Smooth muscle cell (in vitro differentiated cells): ENCODE measurements around the gene CCR3. TPM values are rescaled to one million over a fixed set of nuclear protein-coding genes. Genes with fewer than 3 reads are reported as not detected.

ENCODE experiments used
- DNase-seq: peaks from one replicate; lab custom pipeline; 2025; ENCODE audit not compliant: unreplicated experiment; lab: John Stamatoyannopoulos, UW
- H2AFZ ChIP-seq: fragments of 200-600 bp; sonication (generic); 2 replicates; pipeline ENCODE4 v1.6.0; 2016; ENCODE audit warnings: antibody characterized with exemption, low read depth, mild to moderate bottlenecking
- H3F3A ChIP-seq: fragments of 200-600 bp; sonication (generic); 2 replicates; pipeline ENCODE4 v1.6.0; 2017; ENCODE audit warnings: antibody characterized with exemption, low read depth
- H3K27ac ChIP-seq: fragments of 200-600 bp; sonication (generic); 2 replicates; pipeline ENCODE4 v1.5.1; 2016; ENCODE audit warnings: low read depth, mild to moderate bottlenecking
- H3K27me3 ChIP-seq: fragments of 200-600 bp; sonication (generic); 2 replicates; pipeline ENCODE4 v1.6.1; 2016; ENCODE audit warnings: low read depth, mild to moderate bottlenecking
- H3K36me3 ChIP-seq: fragments of 200-600 bp; sonication (generic); 2 replicates; pipeline ENCODE4 v1.5.1; 2016; ENCODE audit warnings: low read depth
- H3K4me1 ChIP-seq: fragments of 200-600 bp; sonication (generic); 2 replicates; pipeline ENCODE4 v1.5.1; 2016; ENCODE audit warnings: low read depth
- H3K4me2 ChIP-seq: fragments of 200-600 bp; sonication (generic); 2 replicates; pipeline ENCODE4 v1.6.0; 2016; ENCODE audit warnings: mild to moderate bottlenecking
- H3K4me3 ChIP-seq: fragments of 200-600 bp; sonication (generic); 2 replicates; pipeline ENCODE4 v1.5.1; 2016; ENCODE audit warnings: mild to moderate bottlenecking
- H3K79me2 ChIP-seq: fragments of 200-600 bp; sonication (generic); 2 replicates; pipeline ENCODE4 v1.6.0; 2016; ENCODE audit warnings: low read depth, mild to moderate bottlenecking
- H3K9ac ChIP-seq: fragments of 200-600 bp; sonication (generic); 2 replicates; pipeline ENCODE4 v1.6.0; 2016; ENCODE audit warnings: low read depth
- H3K9me3 ChIP-seq: fragments of 200-600 bp; sonication (generic); replicated peaks from 2 replicates; pipeline ENCODE4 v1.5.1; 2016; ENCODE audit warnings: low read depth
- H4K20me1 ChIP-seq: fragments of 200-600 bp; sonication (generic); 2 replicates; pipeline ENCODE4 v1.6.0; 2016; ENCODE audit warnings: low read depth
- CTCF ChIP-seq: fragments of 200-600 bp; sonication (generic); IDR thresholded peaks from 2 replicates; pipeline ENCODE4 v1.5.1; 2017; ENCODE audit warnings: borderline replicate concordance, mild to moderate bottlenecking, antibody characterized with exemption; ENCODE audit not compliant: insufficient read depth, poor library complexity, severe bottlenecking
- WGBS: methylation state at CpG from one replicate; pipeline ENCODE4 v1.1.7; 2016; ENCODE audit warnings: low lambda C conversion rate; 5-methylcytosine and 5-hydroxymethylcytosine counted together
- polyA plus RNA-seq: library from polyadenylated mRNA; unstranded; fragments of >200 nt; fragmentation: Nextera tagmentation; extraction: Ambion mirVana; gene quantifications from 2 replicates; pipeline ENCODE4 v1.2.1, GENCODE V29; 2016
- total RNA-seq: library from RNA; depleted of rRNA; stranded (reverse); fragments of >200 nt; gene quantifications from 2 replicates; pipeline ENCODE4 v1.2.3, GENCODE V29; 2014

The CCR3 gene
- total and polyA plus RNA-seq, 2 experiments from 2014 or later, result not detected

GRCh38 chr3:46196261-46196957, 45.9 kb upstream of the CCR3 start:
- WGBS, result 77% methylated on average over 7 of the region's 7 CpGs
- peak overlapping the region; percentile 6 for H3K27ac ChIP-seq
- no peaks in the 10 kb centered on the region for H3K9me3 ChIP-seq
- H4K20me1 ChIP-seq, result no peaks in the 10 kb centered on the region
- H3K4me1 ChIP-seq, result no peaks in the 10 kb centered on the region
- H3F3A ChIP-seq, result no peaks in the 10 kb centered on the region
- H3K27me3 ChIP-seq, result no peaks in the 10 kb centered on the region
- H2AFZ ChIP-seq, result no peak overlapping the region
- no peak overlapping the region for H3K9ac ChIP-seq
- H3K36me3 ChIP-seq, result no peaks in the 10 kb centered on the region
- TF ChIP-seq CTCF, result no peak
- H3K4me2 ChIP-seq, result no peak overlapping the region
- no peak overlapping the region for H3K4me3 ChIP-seq
- no peaks in the 10 kb centered on the region for H3K79me2 ChIP-seq
- no peak for DNase-seq

DNA sequence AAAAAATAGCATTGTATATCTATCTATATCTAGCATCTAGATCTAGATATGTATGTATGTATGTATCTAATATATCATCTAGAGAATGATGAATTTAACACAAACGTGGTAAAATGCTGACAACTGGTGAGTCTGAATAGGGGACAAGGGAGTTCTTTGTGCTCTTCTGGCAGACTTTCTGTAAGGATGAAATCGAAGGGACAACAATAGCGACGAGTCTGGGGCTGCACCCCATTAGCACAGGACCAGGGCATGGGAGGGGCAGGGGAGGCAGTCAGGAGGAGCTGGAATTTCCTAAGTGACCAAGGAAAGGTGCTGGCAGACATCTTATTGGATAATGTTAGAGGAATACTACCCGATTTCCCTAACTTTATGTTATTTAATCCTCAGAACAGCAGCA, 42.0 kb upstream of the CCR3 start:
- Histone ChIP-seq H3K79me2 (no peaks in the 10 kb centered on the region), H3K27me3 (no peaks in the 10 kb centered on the region), H3K4me3 (no peak overlapping the region), H3K36me3 (no peaks in the 10 kb centered on the region), H3K9ac (no peak overlapping the region), H3K4me1 (no peaks in the 10 kb centered on the region), H3K9me3 (no peaks in the 10 kb centered on the region), H3K27ac (no peak overlapping the region), H3F3A (no peaks in the 10 kb centered on the region), H2AFZ (no peak overlapping the region), H4K20me1 (no peaks in the 10 kb centered on the region), H3K4me2 (no peak overlapping the region)
- WGBS, result 92% methylated on average over 5 of the region's 5 CpGs
- no peak for TF ChIP-seq CTCF
- DNase-seq, result no peak

GRCh38 chr3:46200790-46201189, 41.5 kb upstream of the CCR3 start:
- H3K9me3 ChIP-seq, result no peaks in the 10 kb centered on the region
- no peak overlapping the region for H3K4me2 ChIP-seq
- no peaks in the 10 kb centered on the region for H3K36me3 ChIP-seq
- no peaks in the 10 kb centered on the region for H3K27me3 ChIP-seq
- no peaks in the 10 kb centered on the region for H3K79me2 ChIP-seq
- DNase-seq, result no peak
- H3F3A ChIP-seq, result no peaks in the 10 kb centered on the region
- no peak overlapping the region for H3K9ac ChIP-seq
- H3K4me1 ChIP-seq, result no peaks in the 10 kb centered on the region
- H3K27ac ChIP-seq, result no peak overlapping the region
- no peaks in the 10 kb centered on the region for H4K20me1 ChIP-seq
- TF ChIP-seq CTCF, result no peak
- WGBS, result 73% methylated on average over 1 of the region's 1 CpG
- no peak overlapping the region for H3K4me3 ChIP-seq
- H2AFZ ChIP-seq, result no peak overlapping the region

DNA sequence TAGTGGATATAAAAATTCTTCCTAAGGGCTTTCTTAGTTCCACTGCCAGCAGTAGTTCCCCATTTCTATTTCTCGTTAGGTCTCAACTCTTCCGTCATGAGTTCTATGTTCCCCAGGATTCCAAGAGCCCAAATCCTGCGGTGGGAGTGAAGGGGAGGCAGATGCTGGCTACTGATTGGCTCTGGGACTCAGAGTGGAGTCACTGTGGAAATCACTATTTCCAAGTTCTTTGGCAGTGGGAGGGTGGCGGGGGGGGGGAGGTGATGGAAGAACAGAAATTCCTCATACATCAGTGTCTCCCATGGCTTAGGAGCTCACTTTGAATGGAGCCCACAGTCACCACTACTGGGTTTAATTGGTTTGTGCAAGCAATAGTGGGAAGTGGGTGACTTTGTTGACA, 39.7 kb upstream of the CCR3 start:
- TF ChIP-seq CTCF, result no peak
- Histone ChIP-seq H3K4me2 (no peak overlapping the region), H3K4me3 (no peak overlapping the region), H3K4me1 (no peaks in the 10 kb centered on the region), H2AFZ (no peak overlapping the region), H3K27ac (no peak overlapping the region), H3K27me3 (no peaks in the 10 kb centered on the region), H3K79me2 (no peaks in the 10 kb centered on the region), H4K20me1 (no peaks in the 10 kb centered on the region), H3K9ac (no peak overlapping the region), H3K9me3 (no peaks in the 10 kb centered on the region), H3F3A (no peaks in the 10 kb centered on the region), H3K36me3 (no peaks in the 10 kb centered on the region)
- DNase-seq, result no peak
- 79% methylated on average over 4 of the region's 4 CpGs for WGBS
